Mucosa of rectum (tissue), 2 donors: ENCODE measurements around the gene EPPIN.
"Not testable (repeated sequence)": the region's sequence is repeated elsewhere in the genome, so short reads cannot be mapped to it uniquely, and the experiment has no call there.

Experiments
- H3K27ac ChIP-seq, 2 donors: one replicate each; pipeline ENCODE4 v1.7.0; 2013; ENCODE audit warnings: inconsistent platforms in 2 of 2, low read depth in 2 of 2, low read length in 2 of 2
- H3K27me3 ChIP-seq, 2 donors: one replicate each; pipeline ENCODE4 v1.7.0; 2013; ENCODE audit warnings: low read length in 2 of 2; ENCODE audit not compliant: control insufficient read depth in 2 of 2, insufficient read depth in 2 of 2
- H3K36me3 ChIP-seq, 2 donors: one replicate each; pipeline ENCODE4 v1.7.0; 2013; ENCODE audit warnings: low read length in 2 of 2; ENCODE audit not compliant: control insufficient read depth in 2 of 2, insufficient read depth in 2 of 2
- H3K4me1 ChIP-seq, 2 donors: one replicate each; pipeline ENCODE4 v1.7.0; 2013; ENCODE audit warnings: low read length in 2 of 2, mild to moderate bottlenecking in 1 of 2; ENCODE audit not compliant: control insufficient read depth in 2 of 2, insufficient read depth in 2 of 2
- H3K4me3 ChIP-seq, 2 donors: one replicate each; pipeline ENCODE4 v1.7.0; 2013; ENCODE audit warnings: low read length in 2 of 2
- H3K9ac ChIP-seq, 2 donors: one replicate each; pipeline ENCODE4 v1.7.0; 2013; ENCODE audit warnings: low read length in 2 of 2, low read depth in 1 of 2, mild to moderate bottlenecking in 1 of 2
- H3K9me3 ChIP-seq, 2 donors: one replicate each; pipeline ENCODE4 v1.7.0; 2013; ENCODE audit warnings: low read length in 2 of 2; ENCODE audit not compliant: control insufficient read depth in 2 of 2
- donor health status: healthy.
- donor health status: Normal muscosa, but diverticular disease.

The EPPIN gene

GRCh38 chr20:45579184-45579583 is 32.0 kb upstream of the EPPIN start, which contains the start of gene WFDC8:
TSS of gene WFDC8 (minus strand) at chr20:45579284. CDS start at chr20:45579247, 37 bp downstream.
- no peak within 1 kb of the TSS for H3K27ac ChIP-seq
- H3K27me3 ChIP-seq: peaks cover 0 to 2% of the 10 kb centered on the region in 2 donors
- H3K9me3 ChIP-seq: no peaks in the 10 kb centered on the region
- no peak within 1 kb of the TSS for H3K4me3 ChIP-seq
- no peak within 1 kb of the TSS for H3K9ac ChIP-seq
- no peaks in the 10 kb centered on the region for H3K4me1 ChIP-seq
- H3K36me3 ChIP-seq: no peaks in the 10 kb centered on the region

DNA sequence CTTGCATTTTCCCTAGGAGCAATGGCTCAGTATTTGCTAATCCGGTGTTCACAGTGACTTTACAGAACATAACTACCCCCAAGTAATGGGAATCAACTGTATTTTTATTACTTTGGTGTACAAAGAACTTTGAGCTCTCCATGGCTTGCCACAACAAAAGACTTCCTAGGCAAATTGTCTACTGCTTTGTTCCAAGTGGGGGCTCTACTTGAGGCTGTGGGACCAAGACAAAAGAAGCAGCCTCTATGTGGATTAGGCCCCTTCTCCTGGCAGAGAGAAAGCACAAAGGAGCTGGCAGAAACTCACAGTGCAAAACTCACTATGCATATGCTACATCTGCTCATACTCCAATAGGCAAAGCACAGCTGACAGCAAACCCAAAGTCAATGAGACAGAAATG is 31.0 kb upstream of the EPPIN start:
- no peaks in the 10 kb centered on the region for H3K36me3 ChIP-seq
- no peak overlapping the region for H3K4me3 ChIP-seq
- no peak overlapping the region for H3K9ac ChIP-seq
- no peak overlapping the region for H3K27ac ChIP-seq
- peaks cover 0 to 2% of the 10 kb centered on the region in 2 donors for H3K27me3 ChIP-seq
- no peaks in the 10 kb centered on the region for H3K9me3 ChIP-seq
- H3K4me1 ChIP-seq: no peaks in the 10 kb centered on the region

DNA sequence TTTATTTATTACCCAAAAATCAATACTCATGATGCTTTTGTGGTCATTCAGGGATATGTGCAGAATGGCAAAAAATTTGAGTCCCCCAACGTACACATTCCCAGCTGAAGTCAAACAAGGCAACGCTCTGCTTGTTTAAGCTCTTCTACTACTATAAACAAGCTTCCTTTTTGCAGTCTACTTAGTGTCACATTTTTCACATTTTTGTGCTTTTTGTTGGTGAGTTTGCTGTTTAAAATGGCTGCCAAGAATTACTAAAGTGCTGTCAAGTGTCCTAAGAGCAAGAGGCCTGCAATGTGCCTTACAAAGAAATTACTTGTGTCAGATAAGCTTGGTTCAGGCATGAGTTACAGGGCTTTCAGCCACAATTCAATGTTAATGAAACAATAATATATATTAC is 29.8 kb upstream of the EPPIN start:
- no peaks in the 10 kb centered on the region for H3K9me3 ChIP-seq
- no peaks in the 10 kb centered on the region for H3K36me3 ChIP-seq
- H3K27ac ChIP-seq: no peak overlapping the region
- no peak overlapping the region for H3K4me3 ChIP-seq
- H3K4me1 ChIP-seq: no peaks in the 10 kb centered on the region
- H3K9ac ChIP-seq: no peak overlapping the region
- H3K27me3 ChIP-seq: peaks cover 0 to 2% of the 10 kb centered on the region in 2 donors

DNA sequence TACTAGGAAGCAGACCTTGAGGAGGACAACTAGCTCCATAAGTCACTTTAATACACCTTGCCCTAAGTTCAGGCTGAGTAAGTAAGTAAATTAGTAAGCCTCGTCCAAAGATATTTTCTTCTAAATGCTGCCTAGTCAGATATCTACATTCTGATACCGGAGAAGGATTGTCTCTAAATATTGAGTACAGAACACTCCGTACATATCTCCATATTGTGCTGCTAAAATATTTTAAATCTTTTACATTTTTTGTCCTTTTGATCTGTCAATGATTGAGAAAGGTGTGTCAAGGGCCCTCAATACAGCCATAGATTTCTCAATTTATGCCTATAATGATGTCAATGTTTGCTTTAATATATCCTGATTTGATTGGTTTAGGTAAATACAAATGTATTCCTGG is 28.7 kb upstream of the EPPIN start:
- Histone ChIP-seq H3K9me3 (no peaks in the 10 kb centered on the region), H3K4me1 (no peaks in the 10 kb centered on the region), H3K27ac (no peak overlapping the region), H3K36me3 (no peaks in the 10 kb centered on the region), H3K4me3 (no peak overlapping the region), H3K9ac (no peak overlapping the region), H3K27me3 (peaks cover 0 to 2% of the 10 kb centered on the region in 2 donors)

- not testable (repeated sequence) for H3K27ac ChIP-seq
These were observed 22.4 kb upstream of the EPPIN start for GRCh38 chr20:45569650-45570049.

DNA sequence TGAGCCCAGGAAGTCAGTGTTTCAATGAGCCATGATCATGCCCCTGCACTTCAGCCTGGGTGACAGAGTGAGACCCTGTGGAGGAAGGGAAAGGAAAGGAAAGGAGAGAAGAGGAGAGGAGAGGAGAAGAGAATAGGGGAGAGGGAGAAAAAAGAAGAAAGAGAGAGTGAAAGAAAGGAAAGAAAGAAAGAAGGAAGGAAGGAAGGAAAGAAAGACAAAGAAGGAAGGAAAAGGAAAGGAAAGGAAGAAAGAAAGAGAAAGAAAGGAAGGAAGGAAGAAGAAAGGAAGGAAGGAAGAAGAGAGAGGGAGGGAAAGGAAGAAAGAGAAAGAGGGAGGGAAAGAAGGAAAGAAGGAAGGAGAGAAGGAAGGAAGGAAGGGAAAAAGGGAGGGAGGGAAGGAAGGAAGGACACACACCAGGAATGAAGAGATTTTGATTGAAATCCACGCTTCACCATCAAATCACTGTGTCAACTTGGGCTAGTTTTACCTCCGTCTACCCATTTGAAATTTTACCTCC is 17.6 kb upstream of the EPPIN start:
- H3K4me1 ChIP-seq: no peaks in the 10 kb centered on the region

More at GRCh38 chr20:45569650-45570049, 22.4 kb upstream of the EPPIN start:
- not testable (repeated sequence) for H3K4me3 ChIP-seq, H3K4me1 ChIP-seq, H3K9ac ChIP-seq, H3K27me3 ChIP-seq, H3K9me3 ChIP-seq, H3K36me3 ChIP-seq

GRCh38 chr20:45555198-45555597 is 8.0 kb upstream of the EPPIN start:
- Histone ChIP-seq H3K27me3 (no peaks in the 10 kb centered on the region), H3K4me3 (no peak overlapping the region), H3K27ac (no peak overlapping the region), H3K4me1 (peaks cover 0 to 4% of the 10 kb centered on the region in 2 donors), H3K9ac (no peak overlapping the region), H3K36me3 (no peaks in the 10 kb centered on the region), H3K9me3 (no peaks in the 10 kb centered on the region)

More for the DNA sequence above, 17.6 kb upstream of the EPPIN start:
- Histone ChIP-seq H3K27ac (no peak overlapping the region), H3K9me3 (no peaks in the 10 kb centered on the region), H3K9ac (no peak overlapping the region), H3K36me3 (no peaks in the 10 kb centered on the region), H3K4me3 (no peak overlapping the region), H3K27me3 (no peaks in the 10 kb centered on the region)

GRCh38 chr20:45552456-45552855 is 5.3 kb upstream of the EPPIN start:
- no peak overlapping the region for H3K9ac ChIP-seq
- H3K4me3 ChIP-seq: no peak overlapping the region
- H3K36me3 ChIP-seq: no peaks in the 10 kb centered on the region
- no peaks in the 10 kb centered on the region for H3K27me3 ChIP-seq
- H3K9me3 ChIP-seq: no peaks in the 10 kb centered on the region
- no peak overlapping the region for H3K27ac ChIP-seq
- peaks cover 0 to 4% of the 10 kb centered on the region in 2 donors for H3K4me1 ChIP-seq

DNA sequence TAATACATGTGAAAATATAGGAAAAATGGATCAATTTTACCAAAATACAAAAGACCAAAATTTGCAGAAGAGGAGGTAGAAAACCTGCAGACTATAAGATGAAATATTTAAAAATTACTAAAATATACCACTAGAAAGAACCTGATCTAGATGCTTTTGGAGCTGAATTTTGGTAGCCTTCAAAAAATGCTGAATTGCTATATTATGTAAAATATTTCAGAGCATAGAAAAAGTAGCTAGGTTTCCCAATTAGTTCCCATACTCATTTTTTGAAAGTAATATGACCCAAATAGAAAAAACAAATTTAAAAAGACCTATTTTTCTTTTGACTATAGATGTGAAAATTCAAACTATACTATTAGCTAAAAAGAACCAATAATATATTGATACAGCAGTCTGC is 3.6 kb upstream of the EPPIN start:
- Histone ChIP-seq H3K4me3 (no peak overlapping the region), H3K4me1 (peaks cover 0 to 4% of the 10 kb centered on the region in 2 donors), H3K27ac (no peak overlapping the region), H3K36me3 (no peaks in the 10 kb centered on the region), H3K27me3 (no peaks in the 10 kb centered on the region), H3K9me3 (no peaks in the 10 kb centered on the region), H3K9ac (no peak overlapping the region)

- Histone ChIP-seq H3K9ac (no peak overlapping the region), H3K4me1 (peaks cover 0 to 4% of the 10 kb centered on the region in 2 donors), H3K36me3 (no peaks in the 10 kb centered on the region), H3K9me3 (no peaks in the 10 kb centered on the region), H3K4me3 (no peak overlapping the region), H3K27ac (no peak overlapping the region), H3K27me3 (no peaks in the 10 kb centered on the region)
These were observed 1.2 kb upstream of the EPPIN start for GRCh38 chr20:45548410-45548809.
